Dermis lymphatic vessel endothelial cell (primary cell): ENCODE results near the gene TLDC2. TPM values are rescaled to one million over a fixed set of nuclear protein-coding genes. Genes with fewer than 3 reads are reported as not detected.

ENCODE experiments used
- total RNA-seq: library from RNA; depleted of rRNA; stranded (reverse); fragments of >200 nt; gene quantifications from 2 replicates; pipeline ENCODE4 v1.2.1, GENCODE V29; 2014

Gene TLDC2
- total RNA-seq, result 0.09 and 0.11 TPM in 2 replicates

DNA sequence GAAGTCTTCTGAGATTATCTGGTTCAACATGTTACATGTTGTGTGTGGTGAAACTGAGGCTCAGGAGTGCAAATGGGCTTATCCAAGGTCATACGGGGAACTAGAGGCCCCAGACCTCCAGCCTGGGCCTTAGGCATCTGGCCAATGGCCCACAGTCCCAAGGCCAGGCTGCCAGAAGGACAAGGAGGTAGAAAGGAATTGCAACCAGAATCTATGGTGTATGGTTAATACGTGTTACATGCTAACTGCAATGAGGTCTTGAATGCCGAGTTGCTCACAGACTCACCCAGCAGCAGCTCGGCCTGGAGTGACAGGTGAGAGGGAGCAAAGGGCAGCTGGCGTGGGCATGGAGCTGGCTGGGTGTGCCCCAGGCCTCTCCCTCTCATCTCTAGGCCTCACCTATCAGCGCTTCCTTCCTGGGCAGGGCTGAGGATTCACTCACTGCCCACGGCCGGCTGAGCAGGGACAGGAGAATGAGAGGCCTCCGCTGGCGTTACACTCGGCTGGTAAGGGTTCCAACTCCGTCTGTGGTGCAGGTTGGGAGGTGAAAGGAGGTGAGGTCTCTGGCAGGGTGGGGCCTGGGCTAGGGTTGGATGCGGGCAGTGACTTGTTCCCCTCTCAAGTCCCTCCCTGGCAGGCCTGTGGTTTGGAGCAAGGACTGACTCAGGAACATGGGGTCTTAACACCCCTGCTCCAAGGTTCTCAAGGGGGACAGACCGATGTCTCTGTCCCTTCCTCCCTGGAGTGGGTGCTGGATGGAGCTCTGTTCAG is at the start of gene TLDC2:
TSS of gene TLDC2 (plus strand) at position 437 of the 771 bp plus-strand sequence. CDS start at position 474, 37 bp downstream.

Other genes starting within 250 kb of the TLDC2 start
- not detected in 2 replicates for gene SLA2, start 229.9 kb upstream of the TLDC2 start, total RNA-seq
- 26.8 and 37.1 TPM in 2 replicates for gene NDRG3, start 130.0 kb upstream of the TLDC2 start, total RNA-seq
- 14.6 and 17.3 TPM in 2 replicates for gene DSN1, start 102.4 kb upstream of the TLDC2 start, total RNA-seq
- gene SAMHD1, start 75.6 kb downstream of the TLDC2 start, total RNA-seq, result 12.5 and 16.3 TPM in 2 replicates
- 3.1 and 4.4 TPM in 2 replicates for gene RBL1, start 219.9 kb downstream of the TLDC2 start, total RNA-seq